Calu3 (cell line): Measurements from ENCODE around the gene BRD7. TPM values are rescaled to one million over a fixed set of nuclear protein-coding genes. Genes with fewer than 3 reads are reported as not detected.

Experiments used
- BruUV-seq: library from RNA; stranded (reverse); fragments of 400-500 nt; replicated peaks from 2 replicates; lab custom pipeline; 2021; lab: Mats Ljungman, UMichigan
- CTCF ChIA-PET: fragments of 300-600 bp; sonication (Branson Sonifier 250); formaldehyde crosslinking; loops from one replicate; lab custom pipeline; 2022; ENCODE audit warnings: antibody characterized with exemption; lab: Charles Lee
- DNase-seq: peaks from one replicate; pipeline ENCODE4 v3.0.0; 2022
- H3K27ac Mint-ChIP-seq: one replicate; pipeline ENCODE4 v1.8.0; 2022; ENCODE audit warnings: mixed read lengths; ENCODE audit not compliant: unreplicated experiment
- H3K27me3 Mint-ChIP-seq: one replicate; pipeline ENCODE4 v1.8.0; 2022; ENCODE audit warnings: mixed read lengths; ENCODE audit not compliant: unreplicated experiment
- H3K36me3 Mint-ChIP-seq: one replicate; pipeline ENCODE4 v1.8.0; 2022; ENCODE audit warnings: mild to moderate bottlenecking, moderate library complexity, mixed read lengths; ENCODE audit not compliant: insufficient read depth, unreplicated experiment
- H3K4me1 Mint-ChIP-seq: one replicate; pipeline ENCODE4 v1.8.0; 2022; ENCODE audit warnings: mild to moderate bottlenecking, low read depth, mixed read lengths; ENCODE audit not compliant: unreplicated experiment
- H3K4me3 Mint-ChIP-seq: one replicate; pipeline ENCODE4 v1.8.0; 2022; ENCODE audit warnings: mild to moderate bottlenecking, low read depth, moderate library complexity, mixed read lengths; ENCODE audit not compliant: unreplicated experiment
- H3K9me3 Mint-ChIP-seq: one replicate; pipeline ENCODE4 v1.8.0; 2022; ENCODE audit warnings: low read depth, mixed read lengths; ENCODE audit not compliant: unreplicated experiment
- intact Hi-C: fragments of 100-400 bp; cut with micrococcal nuclease; formaldehyde crosslinking; loops from one replicate; pipeline ENCODE4 v1.10.0; 2022; ENCODE audit not compliant: unreplicated experiment
- total RNA-seq: library from RNA; stranded (reverse); gene quantifications from 2 replicates; pipeline ENCODE4 v1.2.3, GENCODE V29; 2022
- TF ChIP-seq, protein P1 (sequence below): fragments of 200-600 bp; IDR thresholded peaks from one replicate; pipeline ENCODE4 v1.8.0; 2022; ENCODE audit warnings: antibody characterized with exemption; ENCODE audit not compliant: unreplicated experiment

The BRD7 gene
- total RNA-seq, 1 experiment from 2014 or later, result 98.7 TPM

DNA sequence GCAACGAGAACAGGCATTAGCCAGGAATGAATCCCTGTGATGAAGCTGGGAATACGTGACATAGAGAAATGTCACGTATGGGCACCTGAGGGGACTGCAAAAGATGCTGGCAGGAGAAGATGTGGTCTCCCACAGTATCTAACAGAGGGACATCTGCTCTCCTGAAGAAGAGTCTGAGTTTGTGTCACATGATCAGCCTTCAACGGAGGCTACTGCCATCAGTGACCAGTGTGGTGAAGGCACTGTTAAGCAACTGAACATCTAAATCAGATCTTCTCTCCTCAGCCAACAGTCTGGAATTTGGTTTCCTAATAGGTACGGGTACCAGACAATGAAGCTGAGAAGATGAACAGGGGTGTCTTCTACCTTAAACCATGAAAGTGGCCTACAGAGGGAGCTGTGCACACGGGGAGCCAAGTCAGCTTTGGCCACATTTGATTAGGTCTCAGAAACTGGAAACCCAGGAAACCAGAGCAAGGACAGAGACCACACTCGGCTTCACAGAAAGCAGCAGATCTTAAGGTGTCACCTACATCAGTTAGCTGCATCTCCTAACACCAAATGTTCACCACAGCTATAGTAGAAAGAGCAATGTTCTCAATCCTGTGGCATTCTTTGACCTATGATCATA is 41.8 kb downstream of the BRD7 start:
- H3K27me3 Mint-ChIP-seq, result no peaks in the 10 kb centered on the region
- TF ChIP-seq, protein P1, sequence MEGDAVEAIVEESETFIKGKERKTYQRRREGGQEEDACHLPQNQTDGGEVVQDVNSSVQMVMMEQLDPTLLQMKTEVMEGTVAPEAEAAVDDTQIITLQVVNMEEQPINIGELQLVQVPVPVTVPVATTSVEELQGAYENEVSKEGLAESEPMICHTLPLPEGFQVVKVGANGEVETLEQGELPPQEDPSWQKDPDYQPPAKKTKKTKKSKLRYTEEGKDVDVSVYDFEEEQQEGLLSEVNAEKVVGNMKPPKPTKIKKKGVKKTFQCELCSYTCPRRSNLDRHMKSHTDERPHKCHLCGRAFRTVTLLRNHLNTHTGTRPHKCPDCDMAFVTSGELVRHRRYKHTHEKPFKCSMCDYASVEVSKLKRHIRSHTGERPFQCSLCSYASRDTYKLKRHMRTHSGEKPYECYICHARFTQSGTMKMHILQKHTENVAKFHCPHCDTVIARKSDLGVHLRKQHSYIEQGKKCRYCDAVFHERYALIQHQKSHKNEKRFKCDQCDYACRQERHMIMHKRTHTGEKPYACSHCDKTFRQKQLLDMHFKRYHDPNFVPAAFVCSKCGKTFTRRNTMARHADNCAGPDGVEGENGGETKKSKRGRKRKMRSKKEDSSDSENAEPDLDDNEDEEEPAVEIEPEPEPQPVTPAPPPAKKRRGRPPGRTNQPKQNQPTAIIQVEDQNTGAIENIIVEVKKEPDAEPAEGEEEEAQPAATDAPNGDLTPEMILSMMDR, result peak; percentile 49
- intact Hi-C loops, result no loop called here
- peak overlapping the region; percentile 31 for H3K27ac Mint-ChIP-seq
- peaks cover 11% of the 10 kb centered on the region for H3K4me1 Mint-ChIP-seq
- CTCF ChIA-PET, result interaction anchor here (0.6 to 1.1 kb wide), 6 partner anchors 28 to 588 kb away, joined by 3 to 6 read pairs (median 4); partner anchors contain the start of gene CNEP1R1
- peaks cover 46% of the 10 kb centered on the region for H3K36me3 Mint-ChIP-seq
- no peaks in the 10 kb centered on the region for H3K9me3 Mint-ChIP-seq
- no TSS peak for BruUV-seq
- DNase-seq, result no peak
- no peak overlapping the region for H3K4me3 Mint-ChIP-seq

GRCh38 chr16:50326264-50326663 is 42.5 kb downstream of the BRD7 start:
- intact Hi-C loops, result no loop called here
- TF ChIP-seq, protein P1, result no peak
- Mint-ChIP-seq H3K27me3 (no peaks in the 10 kb centered on the region), H3K4me1 (peaks cover 11% of the 10 kb centered on the region), H3K27ac (no peak overlapping the region), H3K9me3 (no peaks in the 10 kb centered on the region), H3K36me3 (peaks cover 49% of the 10 kb centered on the region), H3K4me3 (no peak overlapping the region)
- no TSS peak for BruUV-seq
- CTCF ChIA-PET, result interaction anchor here (0.8 to 1.1 kb wide), 2 partner anchors 342 to 480 kb away, joined by 3 to 6 read pairs; no protein-coding TSS in a partner anchor
- DNase-seq, result no peak

DNA sequence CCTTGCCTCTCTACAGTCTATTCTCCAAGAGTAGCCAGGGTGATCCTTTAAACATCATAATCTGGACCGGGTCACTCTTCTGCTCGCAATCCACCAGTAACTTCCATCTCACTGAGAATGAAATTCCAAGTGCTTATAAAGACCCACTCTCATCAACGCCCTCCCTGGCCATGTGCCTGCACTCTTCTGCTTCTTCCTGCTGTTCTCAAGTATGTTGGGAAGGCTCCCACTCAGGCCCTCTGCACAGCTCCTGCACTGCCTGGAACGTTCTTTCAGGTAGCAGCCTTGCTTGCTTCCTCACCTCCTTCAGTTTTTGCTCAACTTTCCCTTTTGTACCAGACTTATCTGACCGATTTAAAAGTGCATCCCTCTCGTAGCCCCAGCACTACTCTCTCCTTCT is 44.4 kb downstream of the BRD7 start:
- H3K27ac Mint-ChIP-seq, result peak overlapping the region; percentile 71
- H3K4me1 Mint-ChIP-seq, result peaks cover 11% of the 10 kb centered on the region
- H3K4me3 Mint-ChIP-seq, result no peak overlapping the region
- no peak for DNase-seq
- intact Hi-C loops, result no loop called here
- H3K27me3 Mint-ChIP-seq, result no peaks in the 10 kb centered on the region
- CTCF ChIA-PET, result no interaction called here
- peaks cover 52% of the 10 kb centered on the region for H3K36me3 Mint-ChIP-seq
- H3K9me3 Mint-ChIP-seq, result no peaks in the 10 kb centered on the region
- no TSS peak for BruUV-seq
- TF ChIP-seq, protein P1, result no peak

GRCh38 chr16:50323335-50324011 is 45.3 kb downstream of the BRD7 start:
- DNase-seq, result no peak
- peaks cover 50% of the 10 kb centered on the region for H3K36me3 Mint-ChIP-seq
- TF ChIP-seq, protein P1, result no peak

More at GRCh38 chr16:50323335-50324011, 45.3 kb downstream of the BRD7 start:
- H3K4me1 Mint-ChIP-seq, result peaks cover 11% of the 10 kb centered on the region
- H3K27me3 Mint-ChIP-seq, result no peaks in the 10 kb centered on the region
- H3K9me3 Mint-ChIP-seq, result no peaks in the 10 kb centered on the region
- intact Hi-C loops, result no loop called here
- H3K27ac Mint-ChIP-seq, result peak overlapping the region; percentile 59
- no TSS peak for BruUV-seq
- CTCF ChIA-PET, result no interaction called here
- H3K4me3 Mint-ChIP-seq, result no peak overlapping the region
